ENCODE data around the gene TWF2.

DNA sequence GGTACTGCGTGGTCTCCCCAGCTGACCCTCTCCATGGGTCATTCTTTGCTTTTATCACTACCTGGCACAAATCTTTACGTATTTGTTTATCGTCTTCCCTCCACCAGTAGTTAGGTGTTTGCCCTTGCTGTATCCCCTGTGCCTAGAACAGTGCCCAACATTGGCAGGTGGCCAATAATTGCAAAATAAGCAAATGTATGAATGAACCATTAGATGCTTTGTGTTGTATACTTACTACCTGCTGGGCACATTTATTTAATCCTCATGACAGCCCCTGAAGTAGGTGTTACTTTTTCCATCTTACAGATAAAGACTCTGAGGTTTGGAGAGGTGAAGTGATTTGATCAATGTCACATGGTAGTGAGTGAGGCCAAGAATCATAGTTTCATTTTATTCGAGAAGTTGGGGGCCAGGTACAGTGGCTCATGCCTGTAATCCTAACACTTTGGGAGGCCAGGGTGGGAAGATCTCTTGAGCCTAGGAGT, 2.0 kb upstream of the TWF2 start:
- TF ChIP-seq, protein P1, sequence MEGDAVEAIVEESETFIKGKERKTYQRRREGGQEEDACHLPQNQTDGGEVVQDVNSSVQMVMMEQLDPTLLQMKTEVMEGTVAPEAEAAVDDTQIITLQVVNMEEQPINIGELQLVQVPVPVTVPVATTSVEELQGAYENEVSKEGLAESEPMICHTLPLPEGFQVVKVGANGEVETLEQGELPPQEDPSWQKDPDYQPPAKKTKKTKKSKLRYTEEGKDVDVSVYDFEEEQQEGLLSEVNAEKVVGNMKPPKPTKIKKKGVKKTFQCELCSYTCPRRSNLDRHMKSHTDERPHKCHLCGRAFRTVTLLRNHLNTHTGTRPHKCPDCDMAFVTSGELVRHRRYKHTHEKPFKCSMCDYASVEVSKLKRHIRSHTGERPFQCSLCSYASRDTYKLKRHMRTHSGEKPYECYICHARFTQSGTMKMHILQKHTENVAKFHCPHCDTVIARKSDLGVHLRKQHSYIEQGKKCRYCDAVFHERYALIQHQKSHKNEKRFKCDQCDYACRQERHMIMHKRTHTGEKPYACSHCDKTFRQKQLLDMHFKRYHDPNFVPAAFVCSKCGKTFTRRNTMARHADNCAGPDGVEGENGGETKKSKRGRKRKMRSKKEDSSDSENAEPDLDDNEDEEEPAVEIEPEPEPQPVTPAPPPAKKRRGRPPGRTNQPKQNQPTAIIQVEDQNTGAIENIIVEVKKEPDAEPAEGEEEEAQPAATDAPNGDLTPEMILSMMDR (conservative IDR thresholded peaks at IDR 0.05; ENCODE audit: low read length), result no peak
- no peak for TF ChIP-seq EZH2phosphoT487 (IDR thresholded peaks at IDR 0.05; ENCODE audit: borderline replicate concordance)
